ENCODE data around the gene MED26.
"Not testable (repeated sequence)": the region's sequence is repeated elsewhere in the genome, so short reads cannot be mapped to it uniquely, and the experiment has no call there.

MED26 gene

GRCh38 chr19:16628183-16628983 lies at the start of gene MED26:
TSS of gene MED26 (minus strand) at chr19:16628204. CDS start at chr19:16627943, 261 bp downstream.
- peak; percentile 94 for DNase-seq

- DNase-seq, result no peak
Measured at GRCh38 chr19:16677055-16677454, 49.1 kb upstream of the MED26 start.

GRCh38 chr19:16676101-16676798 lies 48.2 kb upstream of the MED26 start:
- DNase-seq, result no peak

GRCh38 chr19:16673839-16674238 lies 45.8 kb upstream of the MED26 start:
- DNase-seq, result not testable (repeated sequence)

GRCh38 chr19:16673231-16673630 lies 45.2 kb upstream of the MED26 start:
- DNase-seq, result no peak

GRCh38 chr19:16671652-16672274 lies 43.8 kb upstream of the MED26 start:
- DNase-seq, result no peak

GRCh38 chr19:16670291-16670690 lies 42.3 kb upstream of the MED26 start:
- DNase-seq, result no peak

- not testable (repeated sequence) for DNase-seq
Measured at GRCh38 chr19:16668702-16669101, 40.7 kb upstream of the MED26 start.

- DNase-seq, result no peak
Measured at GRCh38 chr19:16668176-16668575, 40.2 kb upstream of the MED26 start.

- DNase-seq, result no peak
Measured at GRCh38 chr19:16661480-16662034, 33.6 kb upstream of the MED26 start.

- DNase-seq, result no peak
Measured at GRCh38 chr19:16660763-16661479, 32.9 kb upstream of the MED26 start, which contains the start of gene TMEM38A. TSS of gene TMEM38A (plus strand) at chr19:16661139. CDS start at chr19:16661218, 79 bp downstream.

GRCh38 chr19:16659832-16660708 lies 32.1 kb upstream of the MED26 start, which contains the start of gene SMIM7:
TSS of gene SMIM7 (minus strand) at chr19:16660144. CDS start at chr19:16660110, 34 bp downstream.
- peak; percentile 99 for DNase-seq

GRCh38 chr19:16659464-16659831 lies 31.4 kb upstream of the MED26 start:
- no peak for DNase-seq

- no peak for DNase-seq
Measured at GRCh38 chr19:16657384-16657783, 29.4 kb upstream of the MED26 start.

GRCh38 chr19:16655727-16656126 lies 27.7 kb upstream of the MED26 start:
- DNase-seq, result no peak

GRCh38 chr19:16654627-16655026 lies 26.6 kb upstream of the MED26 start:
- DNase-seq, result no peak

- no peak for DNase-seq
Measured at GRCh38 chr19:16654140-16654539, 26.1 kb upstream of the MED26 start.

GRCh38 chr19:16652854-16653253 lies 24.9 kb upstream of the MED26 start:
- DNase-seq, result no peak

GRCh38 chr19:16651421-16652188 lies 23.6 kb upstream of the MED26 start:
- DNase-seq, result not testable (repeated sequence)

- DNase-seq, result no peak
Measured at GRCh38 chr19:16650821-16651220, 22.8 kb upstream of the MED26 start.

GRCh38 chr19:16649734-16650133 lies 21.7 kb upstream of the MED26 start:
- DNase-seq, result no peak
